K562 treated with DMSO at 1 percent for 48 hours (cell line): ENCODE measurements around the gene ALG12. TPM values are rescaled to one million over a fixed set of nuclear protein-coding genes. Genes with fewer than 3 reads are reported as not detected.

Source experiments
- total RNA-seq: library from RNA; unstranded; fragments of 300-600 nt; gene quantifications from 2 replicates; pipeline ENCODE4 v1.2.3, GENCODE V29; 2022; ENCODE audit warnings: low replicate concordance; ENCODE audit errors: extremely low read depth

The ALG12 gene
- total RNA-seq, result not detected in 2 replicates

DNA sequence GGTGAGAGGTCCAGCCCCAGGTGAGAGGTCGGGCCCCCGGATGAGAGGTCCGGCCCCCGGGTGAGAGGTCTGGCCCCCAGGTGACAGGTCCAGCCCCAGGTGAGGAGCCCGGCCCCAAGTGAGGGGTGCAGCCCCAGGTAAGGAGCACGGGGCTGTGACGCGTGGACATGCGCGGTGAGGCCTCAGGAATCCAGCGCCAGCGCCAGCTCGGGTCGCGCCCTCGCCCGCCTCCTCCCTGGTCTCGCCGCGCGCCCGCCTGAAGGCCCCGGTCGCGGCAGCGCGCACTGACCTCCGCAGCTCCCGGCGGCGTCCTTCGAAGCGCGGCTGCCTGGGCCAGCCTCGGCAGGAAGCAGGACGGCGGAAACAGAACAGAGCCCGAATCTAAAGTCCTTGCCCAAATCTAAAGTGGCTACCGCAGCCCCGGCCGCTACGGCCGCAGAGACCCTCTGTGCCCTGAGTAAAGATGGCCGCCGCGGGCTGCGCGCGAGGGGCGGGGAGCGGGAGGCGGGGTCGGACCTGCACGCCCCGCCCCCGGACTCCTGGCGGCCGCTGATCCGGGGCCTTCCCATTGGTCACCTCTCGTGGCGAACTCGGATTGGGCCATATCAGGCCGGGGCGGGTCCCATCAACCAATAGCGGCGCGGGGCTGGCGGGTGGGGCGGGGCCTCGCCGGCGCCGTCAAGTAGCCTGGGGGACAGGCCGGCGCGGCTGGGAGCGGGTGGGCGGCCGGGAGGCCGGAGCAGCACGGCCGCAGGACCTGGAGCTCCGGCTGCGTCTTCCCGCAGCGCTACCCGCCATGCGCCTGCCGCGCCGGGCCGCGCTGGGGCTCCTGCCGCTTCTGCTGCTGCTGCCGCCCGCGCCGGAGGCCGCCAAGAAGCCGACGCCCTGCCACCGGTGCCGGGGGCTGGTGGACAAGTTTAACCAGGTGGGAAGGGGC lies at the start of gene ALG12, which contains the start of gene CRELD2:
TSS of gene ALG12 (minus strand) at position 465 of the 937 bp plus-strand sequence. CDS start 4,673 bp downstream, outside the sequence.
TSS of gene CRELD2 (plus strand) at position 661 of the 937 bp plus-strand sequence. CDS start at position 797, 136 bp downstream.

DNA sequence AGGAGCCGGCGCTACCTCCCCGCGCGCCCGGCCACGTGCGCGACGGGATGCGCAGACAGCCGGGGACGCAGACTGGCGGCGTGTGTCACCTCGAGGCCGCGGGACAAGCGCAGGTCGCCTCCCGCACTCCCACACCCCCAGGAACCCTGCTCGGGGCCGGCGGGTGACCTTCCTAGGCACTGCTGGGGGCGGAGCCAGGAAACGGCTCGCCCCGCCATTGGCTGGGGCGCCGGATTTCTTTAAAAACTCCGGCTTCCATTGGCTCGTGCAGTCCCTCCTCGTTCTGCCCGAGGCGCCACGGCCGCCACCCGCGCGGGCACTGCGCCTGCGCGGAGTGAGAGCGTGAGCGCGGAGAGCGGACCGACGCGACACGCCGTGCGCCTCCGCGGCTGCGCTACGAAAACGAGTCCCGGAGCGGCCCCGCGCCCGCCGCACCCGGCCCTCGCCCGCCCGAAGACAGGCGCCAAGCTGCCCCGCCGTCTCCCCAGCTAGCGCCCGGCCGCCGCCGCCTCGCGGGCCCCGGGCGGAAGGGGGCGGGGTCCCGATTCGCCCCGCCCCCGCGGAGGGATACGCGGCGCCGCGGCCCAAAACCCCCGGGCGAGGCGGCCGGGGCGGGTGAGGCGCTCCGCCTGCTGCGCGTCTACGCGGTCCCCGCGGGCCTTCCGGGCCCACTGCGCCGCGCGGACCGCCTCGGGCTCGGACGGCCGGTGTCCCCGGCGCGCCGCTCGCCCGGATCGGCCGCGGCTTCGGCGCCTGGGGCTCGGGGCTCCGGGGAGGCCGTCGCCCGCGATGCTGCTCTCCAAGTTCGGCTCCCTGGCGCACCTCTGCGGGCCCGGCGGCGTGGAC lies 42.1 kb upstream of the ALG12 start, which contains the start of gene PIM3:
TSS of gene PIM3 (plus strand) at position 614 of the 846 bp plus-strand sequence. CDS start at position 790, 176 bp downstream.

DNA sequence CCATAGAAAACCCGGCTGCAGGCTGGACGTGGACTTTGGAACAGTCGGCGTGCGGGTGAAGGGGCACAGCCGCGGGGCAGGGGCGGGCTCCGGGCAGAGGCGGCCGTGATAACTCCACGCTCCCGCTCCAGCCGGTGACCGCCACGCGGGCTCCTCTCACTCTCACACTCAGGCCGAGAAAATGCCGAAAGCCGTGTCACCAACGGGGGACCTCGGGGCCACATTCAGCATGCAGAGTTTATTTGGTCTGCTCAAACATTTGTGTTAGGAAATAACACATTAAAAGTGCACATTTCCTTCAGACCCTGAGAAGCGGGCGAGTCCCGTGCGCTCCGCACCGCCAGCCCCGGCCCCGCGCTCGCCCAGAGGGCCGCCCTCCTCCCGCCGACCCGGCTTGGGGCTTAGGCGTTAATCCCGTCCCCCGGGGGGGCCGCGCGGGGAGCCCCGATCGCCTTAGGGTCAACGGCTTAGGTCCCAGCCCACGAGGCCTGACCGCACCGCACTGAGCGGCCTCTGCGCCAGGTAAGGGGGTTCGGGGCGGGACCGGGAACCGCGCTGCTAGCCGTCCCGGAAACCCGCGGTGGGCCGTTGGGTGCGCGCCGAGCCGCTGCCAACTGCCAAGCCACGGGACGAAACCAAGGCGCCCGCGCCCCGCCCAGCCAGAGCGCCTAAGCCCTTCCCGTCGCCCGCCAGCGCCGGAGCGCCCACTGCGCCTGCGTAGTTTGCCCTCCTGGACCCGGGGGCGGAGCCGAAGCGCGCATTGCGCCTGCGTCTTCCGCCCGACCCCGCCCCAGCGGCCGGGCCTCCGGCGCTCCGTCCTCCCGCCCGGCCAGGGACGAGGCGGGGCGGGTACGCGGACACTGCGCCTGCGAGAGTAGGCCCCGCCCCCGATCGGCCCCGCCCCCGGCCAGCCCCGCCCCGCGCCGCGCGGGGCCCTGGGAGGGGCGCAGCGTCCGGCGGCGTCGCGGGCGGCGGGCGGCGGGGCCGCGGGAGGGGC lies 65.0 kb downstream of the ALG12 start, which contains the start of gene ZBED4:
TSS of gene ZBED4 (plus strand) at position 947 of the 997 bp plus-strand sequence. CDS start 29,819 bp downstream, outside the sequence.

Other genes starting within 250 kb of the ALG12 start
- not detected in 2 replicates for gene BRD1, start 90.6 kb downstream of the ALG12 start, total RNA-seq
- not detected in 2 replicates for gene ZBED4, start 64.6 kb downstream of the ALG12 start, total RNA-seq
- gene CRELD2, start 196 bp upstream of the ALG12 start, total RNA-seq, result not detected in 2 replicates
- not detected in 2 replicates for gene PIM3, start 42.3 kb upstream of the ALG12 start, total RNA-seq
- not detected in 2 replicates for gene IL17REL, start 94.3 kb upstream of the ALG12 start, total RNA-seq
- not detected in 2 replicates for gene TTLL8, start 139.9 kb upstream of the ALG12 start, total RNA-seq
- gene MLC1, start 167.0 kb upstream of the ALG12 start, total RNA-seq, result not detected in 2 replicates
- not detected in 2 replicates for gene MOV10L1, start 171.6 kb upstream of the ALG12 start, total RNA-seq